ENCODE results near the gene CORO2B. TPM values are rescaled to one million over a fixed set of nuclear protein-coding genes. Genes with fewer than 3 reads are reported as not detected.

Gene CORO2B
- total and polyA plus RNA-seq, 5 donors from 2014 or later = not detected

DNA sequence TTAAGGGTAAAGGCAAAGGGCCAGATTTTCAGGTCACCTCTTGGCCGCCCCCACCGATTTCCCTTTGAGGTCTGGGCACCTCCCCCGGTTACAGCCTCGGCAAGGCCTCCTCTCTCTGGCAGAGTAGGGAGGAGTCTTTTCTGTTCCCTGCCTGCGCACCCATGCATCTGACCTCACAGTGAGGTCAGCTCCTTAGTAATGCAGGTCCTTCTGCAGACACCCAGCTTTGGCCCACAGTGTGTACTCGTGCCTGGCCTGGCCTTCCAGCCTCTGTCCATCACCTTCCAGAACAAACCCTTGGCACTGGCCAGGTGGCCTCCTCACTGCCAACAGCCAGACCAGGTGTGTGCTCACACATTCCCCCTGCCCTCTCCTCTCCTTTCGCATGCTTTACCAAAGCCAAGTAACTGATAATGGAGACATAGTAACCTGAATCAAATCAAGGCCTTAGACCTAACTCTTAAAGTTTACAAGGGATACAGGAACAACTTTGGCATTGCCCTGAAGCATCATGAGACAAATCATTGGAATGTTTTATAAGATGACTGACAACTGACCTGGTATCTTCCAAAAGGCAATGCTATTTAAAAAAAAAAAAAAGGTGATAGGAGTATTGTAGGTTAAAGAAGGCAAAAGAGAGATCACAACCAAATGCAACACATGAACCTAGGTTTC lies 61.3 kb downstream of the CORO2B start:
- H3K27ac Mint-ChIP-seq = no peak overlapping the region
- Histone ChIP-seq H3K27ac (ENCODE audit: insufficient read depth, low read length, poor library complexity, severe bottlenecking) (no peak overlapping the region), H3K4me3 (ENCODE audit: low read depth, low read length) (no peak overlapping the region), H3K9me3 (ENCODE audit: control insufficient read depth in 2 of 2, low read length in 2 of 2) (no peaks in the 10 kb centered on the region), H3K36me3 (ENCODE audit: control insufficient read depth, insufficient read depth, low read length) (no peaks in the 10 kb centered on the region), H3K27me3 (ENCODE audit: control insufficient read depth, insufficient read depth, low read length) (no peaks in the 10 kb centered on the region), H3K4me1 (ENCODE audit: control insufficient read depth, insufficient read depth, low read length, poor library complexity, severe bottlenecking) (no peaks in the 10 kb centered on the region)
- no peak overlapping the region for H3K4me3 Mint-ChIP-seq
- H3K4me1 Mint-ChIP-seq = no peaks in the 10 kb centered on the region
- ATAC-seq (ENCODE audit: low read depth in 2 of 2) (no peak), DNase-seq (no peak)
- no peaks in the 10 kb centered on the region for H3K36me3 Mint-ChIP-seq
- no peaks in the 10 kb centered on the region for H3K9me3 Mint-ChIP-seq
- peaks cover 4% of the 10 kb centered on the region for H3K27me3 Mint-ChIP-seq

DNA sequence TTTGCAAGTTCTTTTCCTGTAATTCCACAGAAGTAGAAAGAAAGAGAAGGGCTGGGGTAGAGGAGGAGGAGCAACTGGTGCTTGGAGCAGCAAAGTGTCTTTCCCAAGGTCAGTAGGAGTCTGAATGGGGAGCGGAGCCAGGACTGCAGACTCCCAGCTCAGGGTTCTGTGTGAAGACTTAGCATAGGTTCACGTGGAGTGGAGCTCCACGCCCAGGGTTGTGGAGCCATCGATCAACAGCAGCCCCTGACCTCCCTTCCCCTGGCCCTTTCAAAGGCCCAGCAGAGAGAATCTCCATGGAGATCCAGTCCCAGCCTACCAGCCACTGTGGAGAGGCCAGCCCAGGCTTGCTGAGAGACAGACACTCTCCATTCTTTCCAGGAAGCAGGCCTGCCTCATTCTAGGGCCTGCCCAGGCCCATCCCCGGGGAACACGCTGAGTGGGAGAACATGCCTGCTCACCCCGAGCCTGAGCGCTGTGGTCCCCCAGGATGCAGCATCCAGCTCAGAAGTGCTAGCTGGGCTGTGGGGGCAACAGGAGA lies 62.1 kb downstream of the CORO2B start:
- no peak for ATAC-seq (ENCODE audit: low read depth in 2 of 2)
- Histone ChIP-seq H3K4me3 (ENCODE audit: low read depth, low read length) (no peak overlapping the region), H3K4me1 (ENCODE audit: control insufficient read depth, insufficient read depth, low read length, poor library complexity, severe bottlenecking) (no peaks in the 10 kb centered on the region), H3K27me3 (ENCODE audit: control insufficient read depth, insufficient read depth, low read length) (no peaks in the 10 kb centered on the region), H3K36me3 (ENCODE audit: control insufficient read depth, insufficient read depth, low read length) (no peaks in the 10 kb centered on the region), H3K27ac (ENCODE audit: insufficient read depth, low read length, poor library complexity, severe bottlenecking) (no peak overlapping the region), H3K9me3 (ENCODE audit: control insufficient read depth in 2 of 2, low read length in 2 of 2) (no peaks in the 10 kb centered on the region)
- Mint-ChIP-seq H3K27me3 (peaks cover 4% of the 10 kb centered on the region), H3K9me3 (no peaks in the 10 kb centered on the region), H3K4me1 (no peaks in the 10 kb centered on the region), H3K4me3 (no peak overlapping the region), H3K27ac (no peak overlapping the region), H3K36me3 (no peaks in the 10 kb centered on the region)
- no peak for DNase-seq

DNA sequence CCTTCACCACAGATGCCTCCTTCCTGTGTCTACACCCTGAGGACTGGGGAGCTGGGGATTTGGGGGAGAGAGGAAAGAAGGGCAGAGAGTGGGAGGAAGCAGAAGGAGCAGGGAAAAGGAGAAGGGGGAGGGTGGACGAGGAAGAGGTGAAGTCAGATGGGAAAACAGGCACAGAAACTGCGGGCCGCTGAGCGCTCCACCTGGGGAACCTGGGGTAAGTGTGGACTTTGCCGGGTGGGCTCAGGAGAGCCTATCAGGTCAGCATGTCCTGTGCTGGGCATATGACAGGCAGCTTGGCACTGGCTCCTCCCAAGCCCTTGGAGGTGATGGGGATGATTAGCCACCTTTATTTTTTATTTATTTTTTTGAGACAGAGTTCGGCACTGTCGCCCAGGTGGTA lies 62.6 kb downstream of the CORO2B start:
- Histone ChIP-seq H3K27ac (ENCODE audit: insufficient read depth, low read length, poor library complexity, severe bottlenecking) (no peak overlapping the region), H3K27me3 (ENCODE audit: control insufficient read depth, insufficient read depth, low read length) (no peaks in the 10 kb centered on the region), H3K9me3 (ENCODE audit: control insufficient read depth in 2 of 2, low read length in 2 of 2) (no peaks in the 10 kb centered on the region), H3K4me1 (ENCODE audit: control insufficient read depth, insufficient read depth, low read length, poor library complexity, severe bottlenecking) (no peaks in the 10 kb centered on the region), H3K36me3 (ENCODE audit: control insufficient read depth, insufficient read depth, low read length) (no peaks in the 10 kb centered on the region), H3K4me3 (ENCODE audit: low read depth, low read length) (no peak overlapping the region)
- Mint-ChIP-seq H3K9me3 (no peaks in the 10 kb centered on the region), H3K4me3 (no peak overlapping the region), H3K27ac (no peak overlapping the region), H3K4me1 (no peaks in the 10 kb centered on the region), H3K36me3 (no peaks in the 10 kb centered on the region), H3K27me3 (peaks cover 4% of the 10 kb centered on the region)
- DNase-seq = no peak
- no peak for ATAC-seq (ENCODE audit: low read depth in 2 of 2)

DNA sequence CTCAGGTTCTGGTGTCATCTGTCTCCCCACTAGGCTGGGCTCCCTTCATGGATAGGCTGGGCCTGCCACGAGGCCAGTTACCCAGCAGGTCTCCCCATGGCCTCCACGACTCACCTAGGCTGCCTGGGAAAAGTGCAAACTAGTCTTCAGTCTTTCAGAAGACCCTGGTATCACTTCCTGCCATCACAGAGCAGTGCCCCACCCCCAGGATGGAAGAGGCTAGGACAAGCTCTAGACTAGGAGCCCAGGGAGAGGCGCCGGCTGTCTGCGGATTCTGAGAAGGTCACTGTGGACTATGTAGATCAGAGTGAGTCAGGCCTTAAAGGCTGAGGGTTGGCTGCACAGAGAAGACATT lies 63.7 kb downstream of the CORO2B start:
- Mint-ChIP-seq H3K27me3 (peaks cover 8% of the 10 kb centered on the region), H3K4me1 (no peaks in the 10 kb centered on the region), H3K36me3 (no peaks in the 10 kb centered on the region), H3K4me3 (no peak overlapping the region), H3K27ac (no peak overlapping the region), H3K9me3 (no peaks in the 10 kb centered on the region)
- no peaks in the 10 kb centered on the region for H3K36me3 ChIP-seq (ENCODE audit: control insufficient read depth, insufficient read depth, low read length)
- ATAC-seq (ENCODE audit: low read depth in 2 of 2) (no peak), DNase-seq (no peak)
- H3K4me3 ChIP-seq (ENCODE audit: low read depth, low read length) = no peak overlapping the region
- peaks cover 2% of the 10 kb centered on the region for H3K27me3 ChIP-seq (ENCODE audit: control insufficient read depth, insufficient read depth, low read length)
- H3K4me1 ChIP-seq (ENCODE audit: control insufficient read depth, insufficient read depth, low read length, poor library complexity, severe bottlenecking) = no peaks in the 10 kb centered on the region
- H3K27ac ChIP-seq (ENCODE audit: insufficient read depth, low read length, poor library complexity, severe bottlenecking) = no peak overlapping the region
- H3K9me3 ChIP-seq (ENCODE audit: control insufficient read depth in 2 of 2, low read length in 2 of 2) = no peaks in the 10 kb centered on the region

DNA sequence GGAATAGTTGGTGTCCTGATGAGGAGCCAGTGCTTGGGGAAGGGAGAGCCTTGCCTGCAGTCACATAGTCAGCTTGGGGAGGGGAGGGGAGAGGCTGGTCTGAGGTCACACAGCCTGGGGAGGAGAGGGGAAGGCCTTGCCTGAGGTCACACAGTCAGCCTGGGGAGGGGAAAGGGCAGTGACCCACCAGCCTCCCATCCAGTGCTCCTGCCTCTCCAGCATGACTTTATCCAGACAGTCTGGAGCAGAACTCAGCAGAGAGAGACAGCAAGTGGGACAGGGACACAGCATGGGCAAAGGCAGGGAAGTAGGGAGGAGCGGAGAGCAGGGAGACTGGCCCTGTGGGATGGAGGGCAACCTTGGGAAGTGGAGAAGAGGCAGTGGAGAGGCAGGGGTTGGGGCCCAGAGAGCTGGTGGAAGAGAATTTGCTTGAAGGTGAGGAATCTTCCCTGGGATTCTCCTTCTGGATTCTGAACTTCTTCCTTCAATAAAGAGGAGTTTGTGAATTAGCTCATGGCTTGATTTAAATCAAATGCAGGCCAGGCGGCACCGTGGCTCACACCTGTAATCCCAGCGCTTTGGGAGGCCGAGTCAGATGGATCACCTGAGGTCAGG lies 64.5 kb downstream of the CORO2B start:
- Mint-ChIP-seq H3K4me1 (no peaks in the 10 kb centered on the region), H3K27ac (no peak overlapping the region), H3K27me3 (peaks cover 10% of the 10 kb centered on the region), H3K4me3 (no peak overlapping the region), H3K9me3 (no peaks in the 10 kb centered on the region), H3K36me3 (no peaks in the 10 kb centered on the region)
- H3K9me3 ChIP-seq (ENCODE audit: control insufficient read depth in 2 of 2, low read length in 2 of 2) = no peaks in the 10 kb centered on the region
- DNase-seq = no peak
- no peaks in the 10 kb centered on the region for H3K4me1 ChIP-seq (ENCODE audit: control insufficient read depth, insufficient read depth, low read length, poor library complexity, severe bottlenecking)
- no peak overlapping the region for H3K27ac ChIP-seq (ENCODE audit: insufficient read depth, low read length, poor library complexity, severe bottlenecking)
- peaks cover 2% of the 10 kb centered on the region for H3K27me3 ChIP-seq (ENCODE audit: control insufficient read depth, insufficient read depth, low read length)
- H3K4me3 ChIP-seq (ENCODE audit: low read depth, low read length) = no peak overlapping the region
- no peaks in the 10 kb centered on the region for H3K36me3 ChIP-seq (ENCODE audit: control insufficient read depth, insufficient read depth, low read length)
- no peak for ATAC-seq (ENCODE audit: low read depth in 2 of 2)

DNA sequence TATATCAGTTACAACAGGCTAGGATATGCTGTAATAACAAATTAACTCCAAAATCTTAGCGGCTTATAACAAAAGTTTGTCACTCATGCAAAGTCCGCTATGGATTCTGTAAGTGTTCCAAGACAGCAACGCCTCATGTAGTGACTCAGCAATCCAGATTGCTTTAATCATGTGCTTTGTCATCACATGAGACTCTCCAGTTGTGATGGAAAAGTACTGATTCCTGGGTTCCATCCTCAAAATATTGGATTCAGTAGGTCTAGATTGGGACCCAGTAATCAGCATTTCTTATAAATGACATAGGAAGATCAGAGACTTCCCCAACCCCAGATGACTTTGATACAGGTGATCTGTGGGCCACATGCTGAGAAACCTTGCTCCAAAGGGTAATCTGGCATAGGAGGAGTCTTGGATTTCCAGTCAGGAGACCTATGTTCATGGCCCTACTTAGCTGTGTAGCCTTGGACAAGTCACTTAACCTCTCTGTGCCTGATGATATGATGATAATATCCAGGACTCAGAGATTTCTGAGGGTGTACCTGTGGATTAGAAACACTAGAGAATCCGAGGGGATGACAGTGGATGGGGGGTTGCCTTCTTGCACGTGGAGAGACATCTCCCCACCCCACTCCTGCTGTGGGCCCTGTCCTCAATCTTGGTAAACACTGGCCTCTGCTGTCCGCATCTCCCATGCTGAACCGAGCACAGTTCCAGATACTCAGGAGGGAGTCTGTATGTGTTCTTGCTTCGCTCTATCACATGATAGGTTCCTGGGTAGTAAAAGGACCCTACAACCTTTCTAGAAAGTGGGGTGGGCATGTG lies 65.5 kb downstream of the CORO2B start:
- no peaks in the 10 kb centered on the region for H3K9me3 ChIP-seq (ENCODE audit: control insufficient read depth in 2 of 2, low read length in 2 of 2)
- H3K9me3 Mint-ChIP-seq = no peaks in the 10 kb centered on the region
- peaks cover 11% of the 10 kb centered on the region for H3K27me3 Mint-ChIP-seq
- no peak for ATAC-seq (ENCODE audit: low read depth in 2 of 2)
- no peak overlapping the region for H3K27ac Mint-ChIP-seq
- no peaks in the 10 kb centered on the region for H3K4me1 ChIP-seq (ENCODE audit: control insufficient read depth, insufficient read depth, low read length, poor library complexity, severe bottlenecking)
- H3K27ac ChIP-seq (ENCODE audit: insufficient read depth, low read length, poor library complexity, severe bottlenecking) = no peak overlapping the region
- no peaks in the 10 kb centered on the region for H3K36me3 ChIP-seq (ENCODE audit: control insufficient read depth, insufficient read depth, low read length)
- no peaks in the 10 kb centered on the region for H3K4me1 Mint-ChIP-seq
- H3K36me3 Mint-ChIP-seq = no peaks in the 10 kb centered on the region
- no peak overlapping the region for H3K4me3 Mint-ChIP-seq
- H3K4me3 ChIP-seq (ENCODE audit: low read depth, low read length) = no peak overlapping the region
- peaks cover 2% of the 10 kb centered on the region for H3K27me3 ChIP-seq (ENCODE audit: control insufficient read depth, insufficient read depth, low read length)
- DNase-seq = no peak

DNA sequence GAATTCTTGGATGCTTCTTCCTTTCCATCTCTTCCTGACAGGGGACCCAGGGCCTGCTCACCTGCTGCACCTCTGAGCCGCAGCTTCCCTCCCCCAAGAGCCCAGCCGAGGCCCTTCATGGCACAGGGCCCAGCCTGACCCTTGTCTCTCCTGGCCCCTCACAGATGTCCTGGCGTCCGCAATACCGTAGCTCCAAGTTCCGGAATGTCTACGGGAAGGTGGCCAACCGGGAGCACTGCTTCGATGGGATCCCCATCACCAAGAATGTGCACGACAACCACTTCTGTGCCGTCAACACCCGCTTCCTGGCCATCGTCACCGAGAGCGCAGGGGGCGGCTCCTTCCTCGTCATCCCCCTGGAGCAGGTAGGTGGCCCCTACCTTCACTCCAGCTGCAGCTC lies 66.2 kb downstream of the CORO2B start:
- H3K27ac Mint-ChIP-seq = no peak overlapping the region
- Histone ChIP-seq H3K4me1 (ENCODE audit: control insufficient read depth, insufficient read depth, low read length, poor library complexity, severe bottlenecking) (no peaks in the 10 kb centered on the region), H3K4me3 (ENCODE audit: low read depth, low read length) (no peak overlapping the region), H3K27me3 (ENCODE audit: control insufficient read depth, insufficient read depth, low read length) (peaks cover 2% of the 10 kb centered on the region), H3K36me3 (ENCODE audit: control insufficient read depth, insufficient read depth, low read length) (no peaks in the 10 kb centered on the region), H3K27ac (ENCODE audit: insufficient read depth, low read length, poor library complexity, severe bottlenecking) (no peak overlapping the region), H3K9me3 (ENCODE audit: control insufficient read depth in 2 of 2, low read length in 2 of 2) (no peaks in the 10 kb centered on the region)
- H3K4me3 Mint-ChIP-seq = no peak overlapping the region
- H3K36me3 Mint-ChIP-seq = no peaks in the 10 kb centered on the region
- DNase-seq = no peak
- H3K9me3 Mint-ChIP-seq = no peaks in the 10 kb centered on the region
- H3K27me3 Mint-ChIP-seq = peaks cover 11% of the 10 kb centered on the region
- H3K4me1 Mint-ChIP-seq = no peaks in the 10 kb centered on the region
- no peak for ATAC-seq (ENCODE audit: low read depth in 2 of 2)
